NT2/D1 (cell line): ENCODE data around the gene ACOX3.

ENCODE experiments used
- SUZ12 ChIP-seq: IDR thresholded peaks from 2 replicates; pipeline ENCODE4 v1.6.1; 2011; ENCODE audit not compliant: insufficient read length, insufficient read depth; ENCODE audit errors: extremely low read depth
- ZNF274 ChIP-seq: IDR thresholded peaks from 2 replicates; pipeline ENCODE4 v1.6.1; 2011; ENCODE audit warnings: mild to moderate bottlenecking, low read depth, low read length

GRCh38 chr4:8319731-8320385 is 120.7 kb downstream of the ACOX3 start:
- TF ChIP-seq SUZ12 (no peak), ZNF274 (no peak)
